HEK293 (cell line): ENCODE measurements around the gene CATSPERZ.

Source experiments
- ATF2 ChIP-seq: fragments of 450-650 bp; formaldehyde crosslinking; IDR thresholded peaks from 2 replicates; pipeline ENCODE4 v1.5.1; 2016; ENCODE audit warnings: missing biosample characterization, missing genetic modification characterization, low read depth
- CTCF ChIP-seq: fragments of 450-650 bp; formaldehyde crosslinking; IDR thresholded peaks from 2 replicates; pipeline ENCODE4 v1.5.1; 2016; ENCODE audit warnings: missing biosample characterization, missing genetic modification characterization
- ZNF707 ChIP-seq: fragments of 450-650 bp; formaldehyde crosslinking; IDR thresholded peaks from 2 replicates; pipeline ENCODE4 v1.5.1; 2016; ENCODE audit warnings: missing biosample characterization, missing genetic modification characterization
- ZNF747 ChIP-seq: fragments of 450-650 bp; formaldehyde crosslinking; IDR thresholded peaks from 2 replicates; pipeline ENCODE4 v1.5.1; 2016; ENCODE audit warnings: missing biosample characterization, missing genetic modification characterization

- no peak for TF ChIP-seq CTCF (tag by site-specific recombination)
- TF ChIP-seq ZNF707, result no peak
- no peak for TF ChIP-seq ZNF747 (tag by site-specific recombination)
- TF ChIP-seq ATF2 (tag by site-specific recombination), result no peak
Measured at GRCh38 chr11:64340671-64341335, 40.6 kb downstream of the CATSPERZ start.
